SJSA1 (cell line): ENCODE measurements around the gene CELSR3. TPM values are rescaled to one million over a fixed set of nuclear protein-coding genes. Genes with fewer than 3 reads are reported as not detected.

Source experiments
- DNase-seq, 2 experiments: peaks; one replicate each; pipeline ENCODE4 v3.0.0-alpha.2; 2015 to 2020; ENCODE audit warnings: low spot score in 2 of 2, low read depth in 1 of 2
- H3K27ac ChIP-seq: fragments of 250-450 bp; sonication (Bioruptor Pico); 2 replicates; pipeline ENCODE4 v1.5.1; 2020; ENCODE audit warnings: mild to moderate bottlenecking, moderate library complexity
- H3K27me3 ChIP-seq: fragments of 250-450 bp; sonication (Bioruptor Pico); replicated peaks from 2 replicates; pipeline ENCODE4 v1.5.1; 2020; ENCODE audit warnings: mild to moderate bottlenecking, moderate library complexity
- H3K36me3 ChIP-seq: fragments of 250-450 bp; sonication (Bioruptor Pico); 2 replicates; pipeline ENCODE4 v1.5.1; 2020; ENCODE audit warnings: mild to moderate bottlenecking
- H3K4me1 ChIP-seq: fragments of 250-450 bp; sonication (Bioruptor Pico); replicated peaks from 2 replicates; pipeline ENCODE4 v1.6.1; 2021; ENCODE audit warnings: mild to moderate bottlenecking
- H3K4me3 ChIP-seq: fragments of 250-450 bp; sonication (Bioruptor Pico); 2 replicates; pipeline ENCODE4 v1.5.1; 2020; ENCODE audit warnings: mild to moderate bottlenecking
- H3K9me3 ChIP-seq: fragments of 250-450 bp; sonication (Bioruptor Pico); replicated peaks from 2 replicates; pipeline ENCODE4 v1.5.1; 2020; ENCODE audit warnings: mild to moderate bottlenecking
- total RNA-seq: library from RNA; depleted of rRNA; stranded (reverse); fragments of >200 nt; shearing (Covaris generic); gene quantifications from 2 replicates; pipeline ENCODE4 v1.2.3, GENCODE V29; 2014; rRNA removed

CELSR3 gene
- total RNA-seq, 1 experiment from 2014 or later = 0.26 TPM

DNA sequence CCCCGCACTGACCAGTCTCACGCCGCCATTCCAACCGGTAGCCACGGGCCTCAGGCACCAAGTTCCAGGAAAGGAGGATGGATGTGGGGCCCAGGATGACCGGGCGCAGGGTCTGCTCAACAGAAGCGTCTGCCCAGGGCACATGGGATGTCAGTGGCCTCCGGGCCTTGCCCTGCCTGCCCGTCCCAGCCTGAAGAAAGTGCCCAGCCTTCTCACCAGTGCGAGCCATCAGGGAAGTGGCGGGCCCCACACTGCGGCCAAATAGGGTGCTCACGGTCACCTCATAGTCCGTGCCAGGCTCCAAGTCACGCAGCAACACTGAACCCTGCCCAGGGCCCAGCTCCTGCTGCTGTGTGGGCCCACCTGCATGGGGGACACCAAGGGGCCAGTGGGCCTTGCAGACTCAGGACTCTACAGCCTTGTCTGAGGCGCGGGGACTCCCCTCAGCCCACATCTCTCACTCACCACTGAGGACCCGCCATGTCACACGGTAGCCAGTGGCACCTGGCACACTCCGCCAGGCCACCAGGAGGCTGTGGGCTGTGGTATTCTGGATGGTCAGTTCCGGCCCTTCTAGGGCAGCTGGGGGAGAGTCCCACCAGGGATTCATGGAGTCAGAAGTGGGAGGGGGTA is 70.7 kb downstream of the CELSR3 start:
- H3K4me1 ChIP-seq = peaks cover 51% of the 10 kb centered on the region
- H3K27ac ChIP-seq = no peak overlapping the region
- H3K4me3 ChIP-seq = no peak overlapping the region
- H3K9me3 ChIP-seq = no peaks in the 10 kb centered on the region
- peaks cover 84% of the 10 kb centered on the region for H3K36me3 ChIP-seq
- no peaks in the 10 kb centered on the region for H3K27me3 ChIP-seq
- DNase-seq = no peak

DNA sequence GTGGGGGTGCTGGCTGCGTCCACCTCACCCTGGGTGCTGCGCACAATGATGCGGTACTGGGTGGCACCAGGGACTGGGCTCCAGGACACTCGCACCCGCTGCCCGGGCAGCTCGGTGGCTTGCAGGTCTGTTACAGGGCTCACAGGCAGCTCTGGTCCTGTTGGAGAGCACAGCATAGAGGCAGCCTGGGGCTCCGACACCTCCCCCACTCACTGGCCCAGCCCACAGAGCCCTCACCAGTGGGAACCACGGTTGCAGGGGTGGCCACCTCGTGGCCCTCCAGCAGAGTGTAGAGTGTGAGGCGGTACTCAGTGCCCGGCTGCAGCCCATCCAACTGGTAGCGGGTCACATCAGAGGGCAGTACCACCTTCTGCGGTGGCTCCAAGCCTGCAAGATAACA is 71.2 kb downstream of the CELSR3 start:
- Histone ChIP-seq H3K4me1 (peaks cover 45% of the 10 kb centered on the region), H3K27ac (no peak overlapping the region), H3K36me3 (peaks cover 84% of the 10 kb centered on the region), H3K4me3 (no peak overlapping the region), H3K9me3 (no peaks in the 10 kb centered on the region), H3K27me3 (no peaks in the 10 kb centered on the region)
- no peak for DNase-seq

DNA sequence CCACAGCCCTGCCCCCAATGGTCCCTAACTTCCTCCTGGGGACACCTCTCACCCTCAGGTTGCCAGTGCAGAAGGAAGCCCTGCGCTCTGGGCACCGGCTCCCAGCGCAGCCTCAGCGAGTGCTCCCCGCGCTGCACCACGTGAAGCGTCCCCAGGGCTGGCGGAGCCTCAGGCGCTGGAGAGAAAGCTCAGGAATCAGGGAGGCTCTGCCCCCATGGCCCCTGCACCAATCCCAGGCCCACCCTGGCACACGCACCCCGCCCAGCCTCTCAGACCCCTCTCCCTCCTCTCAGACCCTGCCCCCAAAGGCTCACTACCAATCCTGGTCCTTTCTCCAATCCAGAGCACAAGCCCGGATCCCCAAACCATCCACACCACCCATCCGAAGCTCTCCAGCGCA is 74.5 kb downstream of the CELSR3 start:
- Histone ChIP-seq H3K36me3 (peaks cover 98% of the 10 kb centered on the region), H3K9me3 (no peaks in the 10 kb centered on the region), H3K4me1 (peaks cover 16% of the 10 kb centered on the region), H3K27ac (no peak overlapping the region), H3K27me3 (no peaks in the 10 kb centered on the region), H3K4me3 (no peak overlapping the region)
- no peak for DNase-seq

GRCh38 chr3:48587686-48588085 is 75.0 kb downstream of the CELSR3 start:
- Histone ChIP-seq H3K36me3 (peaks cover 98% of the 10 kb centered on the region), H3K9me3 (no peaks in the 10 kb centered on the region), H3K27ac (no peak overlapping the region), H3K4me3 (no peak overlapping the region), H3K27me3 (no peaks in the 10 kb centered on the region), H3K4me1 (peaks cover 10% of the 10 kb centered on the region)
- no peak for DNase-seq

Other genes with a start within 250 kb of the CELSR3 start
- gene PLXNB1, start 232.8 kb downstream of the CELSR3 start, total RNA-seq = 4.0 and 11.7 TPM in 2 replicates
- gene CCDC51, start 222.8 kb downstream of the CELSR3 start, total RNA-seq = 11.0 and 15.9 TPM in 2 replicates
- 551 and 569 TPM in 2 replicates for gene TMA7, start 222.6 kb downstream of the CELSR3 start, total RNA-seq
- gene ATRIP, start 216.1 kb downstream of the CELSR3 start, total RNA-seq = 4.1 and 9.7 TPM in 2 replicates
- gene SHISA5, start 158.7 kb downstream of the CELSR3 start, total RNA-seq = 94.8 and 105 TPM in 2 replicates
- 3.3 and 8.9 TPM in 2 replicates for gene PFKFB4, start 106.1 kb downstream of the CELSR3 start, total RNA-seq
- 10.1 and 12.1 TPM in 2 replicates for gene UCN2, start 99.1 kb downstream of the CELSR3 start, total RNA-seq
- 86.6 and 136 TPM in 2 replicates for gene COL7A1, start 67.6 kb downstream of the CELSR3 start, total RNA-seq
- 377 and 397 TPM in 2 replicates for gene UQCRC1, start 53.2 kb downstream of the CELSR3 start, total RNA-seq
- not detected in 2 replicates for gene TMEM89, start 41.1 kb downstream of the CELSR3 start, total RNA-seq
- 10.6 and 16.4 TPM in 2 replicates for gene SLC26A6, start 27.4 kb downstream of the CELSR3 start, total RNA-seq
- gene NCKIPSD, start 23.0 kb upstream of the CELSR3 start, total RNA-seq = 8.7 and 10.2 TPM in 2 replicates
- 52.3 and 61.7 TPM in 2 replicates for gene IP6K2, start 54.3 kb upstream of the CELSR3 start, total RNA-seq
- 16.9 and 26.9 TPM in 2 replicates for gene PRKAR2A, start 185.0 kb upstream of the CELSR3 start, total RNA-seq
- gene SLC25A20, start 236.0 kb upstream of the CELSR3 start, total RNA-seq = 21.9 and 32.6 TPM in 2 replicates